ENCODE data around the gene MPRIP.

The MPRIP gene

DNA sequence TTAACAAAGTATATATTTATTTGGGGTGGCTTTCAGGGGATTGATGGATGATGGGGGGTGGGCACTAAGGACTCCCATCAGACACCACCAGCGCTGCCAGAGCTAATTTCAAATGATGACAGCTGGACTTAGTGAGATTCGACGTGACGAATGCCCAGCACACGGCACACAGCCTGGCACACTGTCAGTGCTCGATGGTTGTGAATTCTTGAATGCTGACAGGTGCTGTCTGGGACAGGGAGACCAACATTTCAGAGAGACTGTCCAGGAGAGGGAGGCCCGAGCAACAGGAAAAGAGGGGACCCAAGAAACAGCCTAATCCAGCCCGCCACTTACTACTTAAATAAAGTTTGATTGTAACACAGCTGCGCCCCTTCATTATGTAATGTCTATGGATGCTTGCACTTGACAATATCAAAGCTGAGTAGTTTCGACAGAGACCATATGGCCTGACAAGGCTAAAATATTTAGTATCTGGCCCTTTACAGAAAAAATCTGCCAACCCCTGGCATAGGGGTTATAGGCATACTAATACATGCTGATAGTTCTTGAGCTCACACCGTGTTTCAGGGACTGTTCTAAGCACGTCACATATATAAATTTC is 6.2 kb upstream of the MPRIP start:
- no peak overlapping the region for H3K4me3 ChIP-seq (ENCODE audit: control insufficient read depth, low read depth, low read length)
- no peak for DNase-seq (ENCODE audit: low read depth)
- TF ChIP-seq, protein P1, sequence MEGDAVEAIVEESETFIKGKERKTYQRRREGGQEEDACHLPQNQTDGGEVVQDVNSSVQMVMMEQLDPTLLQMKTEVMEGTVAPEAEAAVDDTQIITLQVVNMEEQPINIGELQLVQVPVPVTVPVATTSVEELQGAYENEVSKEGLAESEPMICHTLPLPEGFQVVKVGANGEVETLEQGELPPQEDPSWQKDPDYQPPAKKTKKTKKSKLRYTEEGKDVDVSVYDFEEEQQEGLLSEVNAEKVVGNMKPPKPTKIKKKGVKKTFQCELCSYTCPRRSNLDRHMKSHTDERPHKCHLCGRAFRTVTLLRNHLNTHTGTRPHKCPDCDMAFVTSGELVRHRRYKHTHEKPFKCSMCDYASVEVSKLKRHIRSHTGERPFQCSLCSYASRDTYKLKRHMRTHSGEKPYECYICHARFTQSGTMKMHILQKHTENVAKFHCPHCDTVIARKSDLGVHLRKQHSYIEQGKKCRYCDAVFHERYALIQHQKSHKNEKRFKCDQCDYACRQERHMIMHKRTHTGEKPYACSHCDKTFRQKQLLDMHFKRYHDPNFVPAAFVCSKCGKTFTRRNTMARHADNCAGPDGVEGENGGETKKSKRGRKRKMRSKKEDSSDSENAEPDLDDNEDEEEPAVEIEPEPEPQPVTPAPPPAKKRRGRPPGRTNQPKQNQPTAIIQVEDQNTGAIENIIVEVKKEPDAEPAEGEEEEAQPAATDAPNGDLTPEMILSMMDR (conservative IDR thresholded peaks at IDR 0.05; ENCODE audit: control insufficient read depth, insufficient read depth, low read depth, low read length), result no peak

DNA sequence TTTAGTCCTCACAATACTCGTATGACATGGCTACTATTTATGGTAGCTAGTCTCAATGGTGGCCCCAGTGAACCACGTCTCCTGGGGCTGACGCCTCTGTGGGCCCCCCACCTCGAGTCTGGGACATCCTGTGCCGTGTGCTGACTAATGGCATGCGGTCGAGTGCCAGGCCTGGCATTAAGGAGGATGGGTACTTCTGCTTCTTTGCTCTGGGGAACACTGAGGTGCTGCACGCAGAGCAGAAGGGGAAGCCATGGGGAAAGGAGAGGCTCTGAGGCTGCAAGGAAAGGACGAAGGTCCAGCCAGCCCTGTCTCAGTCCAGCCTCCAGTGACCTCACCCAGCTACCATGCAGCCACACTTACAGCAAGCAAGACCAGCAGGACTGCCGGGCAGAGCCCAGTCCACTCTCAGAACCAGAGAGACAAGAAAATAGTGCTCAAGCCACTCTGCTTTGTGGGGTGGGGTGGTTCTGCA is 5.7 kb upstream of the MPRIP start:
- no peak for DNase-seq (ENCODE audit: low read depth)
- TF ChIP-seq, protein P1 (conservative IDR thresholded peaks at IDR 0.05; ENCODE audit: control insufficient read depth, insufficient read depth, low read depth, low read length), result no peak
- H3K4me3 ChIP-seq (ENCODE audit: control insufficient read depth, low read depth, low read length), result no peak overlapping the region

DNA sequence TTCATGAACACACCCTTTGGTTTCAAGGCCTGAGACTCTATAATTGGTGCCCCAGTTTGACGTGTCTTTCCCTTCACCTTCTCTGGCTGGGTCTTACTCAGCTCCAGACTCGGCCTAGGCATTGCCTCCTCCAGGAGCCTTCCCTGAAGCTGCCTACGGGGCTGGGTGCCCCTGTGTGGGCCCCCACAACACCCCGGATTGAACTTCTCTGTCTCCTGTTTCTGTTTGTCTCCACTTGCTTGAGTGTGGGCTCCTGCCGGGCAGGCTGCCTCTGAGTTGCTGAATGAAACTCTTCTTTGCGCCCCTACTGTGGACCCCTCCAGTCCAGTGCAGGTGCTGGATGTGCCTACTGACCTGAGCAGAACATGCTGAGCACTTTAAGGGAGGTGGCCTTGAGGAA is 2.3 kb upstream of the MPRIP start:
- no peak overlapping the region for H3K4me3 ChIP-seq (ENCODE audit: control insufficient read depth, low read depth, low read length)
- TF ChIP-seq, protein P1 (conservative IDR thresholded peaks at IDR 0.05; ENCODE audit: control insufficient read depth, insufficient read depth, low read depth, low read length), result no peak
- DNase-seq (ENCODE audit: low read depth), result no peak

DNA sequence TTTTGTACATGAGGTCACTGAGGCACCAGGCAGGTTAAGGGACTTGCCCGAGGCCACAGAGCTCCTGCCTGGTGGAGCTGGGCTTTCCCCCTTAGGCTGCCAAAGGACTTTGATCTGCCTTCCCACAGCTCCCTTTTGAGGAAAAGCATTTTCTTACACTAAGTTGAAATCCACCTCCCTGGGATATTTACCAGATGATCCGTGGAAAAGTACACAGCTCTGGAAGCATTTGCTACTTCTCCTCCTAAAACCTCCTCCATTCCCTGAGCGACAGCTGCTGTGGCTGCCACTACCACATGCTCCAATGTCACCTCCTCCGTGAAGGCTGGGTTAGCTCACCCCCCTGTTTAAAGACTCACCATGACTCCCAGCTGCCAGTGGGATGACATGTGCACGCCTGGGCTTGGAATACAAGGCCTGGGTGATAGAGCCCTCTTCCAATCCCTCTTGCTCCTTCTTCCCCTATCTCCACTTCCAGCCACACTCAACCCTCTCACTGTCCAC is 1.2 kb upstream of the MPRIP start:
- TF ChIP-seq, protein P1 (conservative IDR thresholded peaks at IDR 0.05; ENCODE audit: control insufficient read depth, insufficient read depth, low read depth, low read length), result no peak
- peak overlapping the region; percentile 67 for H3K4me3 ChIP-seq (ENCODE audit: control insufficient read depth, low read depth, low read length)

DNA sequence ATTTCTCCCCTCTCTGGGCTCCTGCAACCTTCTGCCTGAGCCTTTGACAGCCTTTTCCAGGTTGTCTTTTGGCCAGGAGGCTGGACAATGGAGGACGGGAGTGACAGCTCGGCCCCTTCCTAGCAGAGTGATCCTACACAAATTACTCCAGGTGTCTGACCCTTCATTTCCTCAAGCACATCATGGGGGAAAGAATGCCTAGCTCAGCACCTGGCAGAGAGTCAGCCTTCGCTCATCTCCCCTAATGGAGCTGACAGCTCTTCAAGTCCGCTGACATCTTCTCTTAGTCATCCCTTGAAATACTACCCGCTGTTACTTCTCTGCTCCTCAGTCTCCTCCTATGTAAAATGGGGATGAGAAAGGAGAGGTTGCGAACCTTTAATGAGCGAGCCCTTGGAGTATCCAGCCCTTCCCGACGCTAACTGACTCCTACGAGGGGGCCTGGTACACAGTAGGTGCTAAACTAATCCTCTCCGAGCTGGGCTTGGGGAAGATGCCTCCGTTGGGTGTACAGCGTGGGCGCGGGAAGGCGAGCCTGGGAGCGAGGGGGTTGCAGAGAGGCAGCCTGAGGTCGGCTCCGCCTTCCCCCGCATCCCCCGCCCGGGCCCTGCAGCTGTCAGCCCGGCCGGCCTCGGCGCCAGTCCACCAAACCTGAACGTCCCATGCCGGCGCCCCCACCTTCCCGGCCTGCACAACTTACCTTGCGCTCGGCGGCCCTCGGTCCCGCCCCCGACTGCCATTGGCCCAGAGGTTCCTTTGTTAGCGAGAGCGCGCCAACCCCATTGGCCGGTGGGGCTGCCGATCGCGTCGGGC is 480 bp upstream of the MPRIP start:
- TF ChIP-seq, protein P1 (conservative IDR thresholded peaks at IDR 0.05; ENCODE audit: control insufficient read depth, insufficient read depth, low read depth, low read length), result no peak
- peak; percentile 92 for DNase-seq (ENCODE audit: low read depth)
- H3K4me3 ChIP-seq (ENCODE audit: control insufficient read depth, low read depth, low read length), result peak overlapping the region; percentile 67

More for the DNA sequence above, 1.2 kb upstream of the MPRIP start:
- DNase-seq (ENCODE audit: low read depth), result peak; percentile 57

DNA sequence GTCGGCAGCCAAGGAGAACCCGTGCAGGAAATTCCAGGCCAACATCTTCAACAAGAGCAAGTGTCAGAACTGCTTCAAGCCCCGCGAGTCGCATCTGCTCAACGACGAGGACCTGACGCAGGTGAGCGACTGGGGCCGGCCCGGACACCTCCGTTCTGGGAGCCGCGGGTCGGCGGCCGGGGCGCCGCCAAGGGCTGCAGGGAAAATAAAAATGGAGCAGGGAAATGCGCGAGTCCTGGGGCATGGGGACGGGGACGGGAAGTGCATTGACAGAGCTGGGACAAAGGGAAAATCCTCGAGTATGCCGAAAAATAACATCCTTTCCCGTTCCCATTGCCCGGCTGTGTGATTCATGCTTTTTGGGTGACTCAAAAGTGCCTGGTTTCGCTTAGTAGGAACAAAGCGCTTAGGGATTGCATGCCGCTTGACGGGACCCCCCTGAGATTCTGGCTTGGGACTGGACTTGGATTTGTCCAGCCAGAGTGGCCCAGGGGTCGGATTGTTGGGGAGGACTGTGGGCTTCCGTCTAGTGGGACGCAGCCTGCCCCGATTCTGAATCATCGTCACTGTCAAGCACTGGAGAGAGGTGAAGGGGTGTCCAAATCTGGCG is 699 bp downstream of the MPRIP start:
- TF ChIP-seq, protein P1 (conservative IDR thresholded peaks at IDR 0.05; ENCODE audit: control insufficient read depth, insufficient read depth, low read depth, low read length), result no peak
- DNase-seq (ENCODE audit: low read depth), result peak; percentile 75
- H3K4me3 ChIP-seq (ENCODE audit: control insufficient read depth, low read depth, low read length), result peak overlapping the region; percentile 71
